ENCODE measurements around the gene LPAR1. TPM values are rescaled to one million over a fixed set of nuclear protein-coding genes. Genes with fewer than 3 reads are reported as not detected.

Gene LPAR1
- total and polyA plus RNA-seq, 9 of the 15 experiments (the other 6 are each of a cell fraction or from before 2014, with no cell fraction given) = 0.13 TPM; not detected in 8

DNA sequence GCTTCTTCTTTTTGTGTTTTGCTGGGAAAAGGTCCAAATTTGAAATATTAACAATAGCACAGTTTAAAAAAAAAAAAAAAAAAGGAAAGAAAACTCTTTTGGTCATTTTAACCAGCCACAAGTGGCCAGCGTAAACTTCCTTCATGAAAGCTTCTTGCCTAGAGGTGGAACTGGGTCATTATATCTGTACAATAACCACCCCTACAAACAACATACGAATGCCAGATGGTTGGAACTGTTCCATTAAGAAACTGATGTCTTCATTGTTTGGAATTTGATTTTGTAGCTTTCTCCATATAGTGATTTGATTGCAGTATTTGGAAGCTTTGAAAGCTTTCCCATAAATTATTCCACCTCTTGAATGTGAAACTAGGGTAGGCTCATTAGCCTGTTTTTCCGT, 18.3 kb upstream of the LPAR1 start:
- CTCF ChIA-PET (ENCODE audit: low intra/inter-chr PET ratio) = no interaction called here
- POLR2A ChIA-PET = no interaction called here

More for the DNA sequence above, 18.3 kb upstream of the LPAR1 start:
- Histone ChIP-seq H3K9ac (ENCODE audit: insufficient read depth in 1 of 2, low read depth in 2 of 2, low read length in 2 of 2) (no peak overlapping the region), H3K4me2 (ENCODE audit: insufficient read depth, low read length) (no peak overlapping the region), H2AFZ (ENCODE audit: low read depth, low read length) (no peak overlapping the region), H3K36me3 (ENCODE audit: control insufficient read depth, insufficient read depth, low read length) (no peaks in the 10 kb centered on the region), H3K27me3 (ENCODE audit: control insufficient read depth in 2 of 2, insufficient read depth in 2 of 2, low read length in 2 of 2) (no peaks in the 10 kb centered on the region), H3K4me3 (no peak overlapping the region), H3K9me1 (ENCODE audit: control insufficient read depth, insufficient read depth, low read length) (no peaks in the 10 kb centered on the region), H3K4me1 (replicated peaks in 1 of 2; ENCODE audit: control insufficient read depth in 2 of 2, insufficient read depth in 2 of 2, low read length in 2 of 2) (no peaks in the 10 kb centered on the region), H3K79me2 (ENCODE audit: control insufficient read depth, insufficient read depth, low read length) (no peaks in the 10 kb centered on the region), H4K20me1 (replicated peaks; ENCODE audit: control insufficient read depth, insufficient read depth, low read length) (no peaks in the 10 kb centered on the region), H3K9me3 (replicated peaks; ENCODE audit: control insufficient read depth, insufficient read depth, low read depth, low read length) (no peaks in the 10 kb centered on the region; the same call in 1 of the 2 replicates), H3K27ac (ENCODE audit: extremely low read depth, low read depth, low read length) (no peak overlapping the region)
- TF ChIP-seq ZEB2 (IDR thresholded peaks at IDR 0.05) (no peak), ZNF764 (CRISPR knock-in tag; IDR thresholded peaks at IDR 0.05; ENCODE audit: low read depth) (no peak)
- TF ChIP-seq, protein P1, sequence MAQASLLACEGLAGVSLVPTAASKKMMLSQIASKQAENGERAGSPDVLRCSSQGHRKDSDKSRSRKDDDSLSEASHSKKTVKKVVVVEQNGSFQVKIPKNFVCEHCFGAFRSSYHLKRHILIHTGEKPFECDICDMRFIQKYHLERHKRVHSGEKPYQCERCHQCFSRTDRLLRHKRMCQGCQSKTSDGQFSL (CRISPR knock-in tag; IDR thresholded peaks at IDR 0.05) = no peak
- TF ChIP-seq, protein P1 (tag; IDR thresholded peaks at IDR 0.05) = no peak
- TF ChIP-seq, protein P2, sequence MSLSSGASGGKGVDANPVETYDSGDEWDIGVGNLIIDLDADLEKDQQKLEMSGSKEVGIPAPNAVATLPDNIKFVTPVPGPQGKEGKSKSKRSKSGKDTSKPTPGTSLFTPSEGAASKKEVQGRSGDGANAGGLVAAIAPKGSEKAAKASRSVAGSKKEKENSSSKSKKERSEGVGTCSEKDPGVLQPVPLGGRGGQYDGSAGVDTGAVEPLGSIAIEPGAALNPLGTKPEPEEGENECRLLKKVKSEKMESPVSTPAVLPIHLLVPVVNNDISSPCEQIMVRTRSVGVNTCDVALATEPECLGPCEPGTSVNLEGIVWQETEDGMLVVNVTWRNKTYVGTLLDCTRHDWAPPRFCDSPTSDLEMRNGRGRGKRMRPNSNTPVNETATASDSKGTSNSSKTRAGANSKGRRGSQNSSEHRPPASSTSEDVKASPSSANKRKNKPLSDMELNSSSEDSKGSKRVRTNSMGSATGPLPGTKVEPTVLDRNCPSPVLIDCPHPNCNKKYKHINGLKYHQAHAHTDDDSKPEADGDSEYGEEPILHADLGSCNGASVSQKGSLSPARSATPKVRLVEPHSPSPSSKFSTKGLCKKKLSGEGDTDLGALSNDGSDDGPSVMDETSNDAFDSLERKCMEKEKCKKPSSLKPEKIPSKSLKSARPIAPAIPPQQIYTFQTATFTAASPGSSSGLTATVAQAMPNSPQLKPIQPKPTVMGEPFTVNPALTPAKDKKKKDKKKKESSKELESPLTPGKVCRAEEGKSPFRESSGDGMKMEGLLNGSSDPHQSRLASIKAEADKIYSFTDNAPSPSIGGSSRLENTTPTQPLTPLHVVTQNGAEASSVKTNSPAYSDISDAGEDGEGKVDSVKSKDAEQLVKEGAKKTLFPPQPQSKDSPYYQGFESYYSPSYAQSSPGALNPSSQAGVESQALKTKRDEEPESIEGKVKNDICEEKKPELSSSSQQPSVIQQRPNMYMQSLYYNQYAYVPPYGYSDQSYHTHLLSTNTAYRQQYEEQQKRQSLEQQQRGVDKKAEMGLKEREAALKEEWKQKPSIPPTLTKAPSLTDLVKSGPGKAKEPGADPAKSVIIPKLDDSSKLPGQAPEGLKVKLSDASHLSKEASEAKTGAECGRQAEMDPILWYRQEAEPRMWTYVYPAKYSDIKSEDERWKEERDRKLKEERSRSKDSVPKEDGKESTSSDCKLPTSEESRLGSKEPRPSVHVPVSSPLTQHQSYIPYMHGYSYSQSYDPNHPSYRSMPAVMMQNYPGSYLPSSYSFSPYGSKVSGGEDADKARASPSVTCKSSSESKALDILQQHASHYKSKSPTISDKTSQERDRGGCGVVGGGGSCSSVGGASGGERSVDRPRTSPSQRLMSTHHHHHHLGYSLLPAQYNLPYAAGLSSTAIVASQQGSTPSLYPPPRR (CRISPR knock-in tag; IDR thresholded peaks at IDR 0.05; ENCODE audit: borderline replicate concordance) = no peak
- TF ChIP-seq, protein P3, sequence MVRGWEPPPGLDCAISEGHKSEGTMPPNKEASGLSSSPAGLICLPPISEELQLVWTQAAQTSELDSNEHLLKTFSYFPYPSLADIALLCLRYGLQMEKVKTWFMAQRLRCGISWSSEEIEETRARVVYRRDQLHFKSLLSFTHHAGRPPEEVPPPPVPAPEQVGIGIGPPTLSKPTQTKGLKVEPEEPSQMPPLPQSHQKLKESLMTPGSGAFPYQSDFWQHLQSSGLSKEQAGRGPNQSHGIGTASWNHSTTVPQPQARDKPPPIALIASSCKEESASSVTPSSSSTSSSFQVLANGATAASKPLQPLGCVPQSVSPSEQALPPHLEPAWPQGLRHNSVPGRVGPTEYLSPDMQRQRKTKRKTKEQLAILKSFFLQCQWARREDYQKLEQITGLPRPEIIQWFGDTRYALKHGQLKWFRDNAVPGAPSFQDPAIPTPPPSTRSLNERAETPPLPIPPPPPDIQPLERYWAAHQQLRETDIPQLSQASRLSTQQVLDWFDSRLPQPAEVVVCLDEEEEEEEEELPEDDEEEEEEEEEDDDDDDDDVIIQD (CRISPR knock-in tag; IDR thresholded peaks at IDR 0.05) = no peak
- no peak for FAIRE-seq
- DNase-seq (ENCODE audit: extremely low read depth in 1 of 4, low spot score in 3 of 4) = no peak
- BruUV-seq (replicated peaks) = no TSS peak
- intact Hi-C loops (cut with micrococcal nuclease) (no loop called here), in situ Hi-C loops (cut with MboI) (no loop called here)
- ATAC-seq = no peak
- 3% methylated on average over 3 of the region's 3 CpGs for WGBS (ENCODE audit: insufficient coverage, low coverage, missing lambda C conversion rate)

All from K562 (cell line).